Uterus (tissue), 2 donors: ENCODE results near the gene CEP72.

Experiments used
- CTCF ChIP-seq, 4 experiments: fragments of 200-600 bp in 2 of 4; fragments of 450-650 bp in 2 of 4; sonication (generic) in 2 of 4; IDR thresholded peaks; one replicate each; pipeline ENCODE4 v1.5.1; 2016 to 2019; ENCODE audit warnings: antibody characterized with exemption in 4 of 4, mild to moderate bottlenecking in 2 of 4, moderate library complexity in 1 of 4
- POLR2A ChIP-seq, 2 donors: fragments of 450-650 bp; IDR thresholded peaks; one replicate each; pipeline ENCODE4 v1.6.1; 2016; ENCODE audit warnings: antibody characterized with exemption in 2 of 2, mild to moderate bottlenecking in 1 of 2, moderate library complexity in 1 of 2

GRCh38 chr5:585556-585955 lies 26.6 kb upstream of the CEP72 start:
- TF ChIP-seq CTCF (IDR thresholded peaks at IDR 0.05) = no peak
- no peak for TF ChIP-seq POLR2A (IDR thresholded peaks at IDR 0.05)
